ENCODE data around the gene LRRC47. TPM values are rescaled to one million over a fixed set of nuclear protein-coding genes. Genes with fewer than 3 reads are reported as not detected.

The LRRC47 gene
- total and polyA plus RNA-seq, 2 of the 13 experiments (the other 11 are each of a cell fraction or from before 2014, with no cell fraction given): 18.3 to 52.5 TPM

DNA sequence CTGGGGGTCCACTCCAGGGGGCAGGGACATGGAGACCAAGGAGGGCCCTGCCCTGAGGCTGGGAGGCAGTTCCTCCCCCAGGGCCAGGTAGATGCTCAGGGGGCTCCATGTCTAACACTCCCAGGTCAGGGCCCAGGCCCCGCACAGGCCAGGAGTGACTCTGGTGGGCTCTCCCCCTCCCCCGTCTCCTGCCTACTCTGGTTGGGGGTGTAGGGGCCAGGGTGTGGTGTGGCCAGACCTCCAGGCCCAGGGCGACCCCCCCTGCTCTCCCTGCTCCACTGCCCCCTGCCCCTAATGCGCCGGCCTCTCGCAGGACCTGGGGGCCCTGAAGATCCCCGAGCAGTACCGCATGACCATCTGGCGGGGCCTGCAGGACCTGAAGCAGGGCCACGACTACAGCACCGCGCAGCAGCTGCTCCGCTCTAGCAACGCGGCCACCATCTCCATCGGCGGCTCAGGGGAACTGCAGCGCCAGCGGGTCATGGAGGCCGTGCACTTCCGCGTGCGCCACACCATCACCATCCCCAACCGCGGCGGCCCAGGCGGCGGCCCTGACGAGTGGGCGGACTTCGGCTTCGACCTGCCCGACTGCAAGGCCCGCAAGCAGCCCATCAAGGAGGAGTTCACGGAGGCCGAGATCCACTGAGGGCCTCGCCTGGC lies 63.7 kb downstream of the LRRC47 start (continued):
- TF ChIP-seq, protein P1, sequence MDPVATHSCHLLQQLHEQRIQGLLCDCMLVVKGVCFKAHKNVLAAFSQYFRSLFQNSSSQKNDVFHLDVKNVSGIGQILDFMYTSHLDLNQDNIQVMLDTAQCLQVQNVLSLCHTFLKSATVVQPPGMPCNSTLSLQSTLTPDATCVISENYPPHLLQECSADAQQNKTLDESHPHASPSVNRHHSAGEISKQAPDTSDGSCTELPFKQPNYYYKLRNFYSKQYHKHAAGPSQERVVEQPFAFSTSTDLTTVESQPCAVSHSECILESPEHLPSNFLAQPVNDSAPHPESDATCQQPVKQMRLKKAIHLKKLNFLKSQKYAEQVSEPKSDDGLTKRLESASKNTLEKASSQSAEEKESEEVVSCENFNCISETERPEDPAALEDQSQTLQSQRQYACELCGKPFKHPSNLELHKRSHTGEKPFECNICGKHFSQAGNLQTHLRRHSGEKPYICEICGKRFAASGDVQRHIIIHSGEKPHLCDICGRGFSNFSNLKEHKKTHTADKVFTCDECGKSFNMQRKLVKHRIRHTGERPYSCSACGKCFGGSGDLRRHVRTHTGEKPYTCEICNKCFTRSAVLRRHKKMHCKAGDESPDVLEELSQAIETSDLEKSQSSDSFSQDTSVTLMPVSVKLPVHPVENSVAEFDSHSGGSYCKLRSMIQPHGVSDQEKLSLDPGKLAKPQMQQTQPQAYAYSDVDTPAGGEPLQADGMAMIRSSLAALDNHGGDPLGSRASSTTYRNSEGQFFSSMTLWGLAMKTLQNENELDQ (CRISPR knock-in tag; IDR thresholded peaks at IDR 0.05; ENCODE audit: borderline replicate concordance): no peak
- TF ChIP-seq, protein P2, sequence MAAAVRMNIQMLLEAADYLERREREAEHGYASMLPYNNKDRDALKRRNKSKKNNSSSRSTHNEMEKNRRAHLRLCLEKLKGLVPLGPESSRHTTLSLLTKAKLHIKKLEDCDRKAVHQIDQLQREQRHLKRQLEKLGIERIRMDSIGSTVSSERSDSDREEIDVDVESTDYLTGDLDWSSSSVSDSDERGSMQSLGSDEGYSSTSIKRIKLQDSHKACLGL (CRISPR knock-in tag; IDR thresholded peaks at IDR 0.05): 0 out of 2 replicates have a peak, but pooled peaks have one; percentile 31
- no peak for TF ChIP-seq GLI4 (CRISPR knock-in tag; IDR thresholded peaks at IDR 0.05; ENCODE audit: borderline replicate concordance)
- TF ChIP-seq HNRNPUL1 (IDR thresholded peaks at IDR 0.05; ENCODE audit: low read depth, low read length): no peak
- TF ChIP-seq ZNF768 (CRISPR knock-in tag; IDR thresholded peaks at IDR 0.05): peak; percentile 9; the same call in 1 of the 2 replicates
- TF ChIP-seq ZNF788 (CRISPR knock-in tag; IDR thresholded peaks at IDR 0.05; ENCODE audit: borderline replicate concordance): peak; percentile 38; the same call in 1 of the 2 replicates
- no peak for TF ChIP-seq NFIB (CRISPR knock-in tag; IDR thresholded peaks at IDR 0.05; ENCODE audit: borderline replicate concordance)
- TF ChIP-seq, protein P3, sequence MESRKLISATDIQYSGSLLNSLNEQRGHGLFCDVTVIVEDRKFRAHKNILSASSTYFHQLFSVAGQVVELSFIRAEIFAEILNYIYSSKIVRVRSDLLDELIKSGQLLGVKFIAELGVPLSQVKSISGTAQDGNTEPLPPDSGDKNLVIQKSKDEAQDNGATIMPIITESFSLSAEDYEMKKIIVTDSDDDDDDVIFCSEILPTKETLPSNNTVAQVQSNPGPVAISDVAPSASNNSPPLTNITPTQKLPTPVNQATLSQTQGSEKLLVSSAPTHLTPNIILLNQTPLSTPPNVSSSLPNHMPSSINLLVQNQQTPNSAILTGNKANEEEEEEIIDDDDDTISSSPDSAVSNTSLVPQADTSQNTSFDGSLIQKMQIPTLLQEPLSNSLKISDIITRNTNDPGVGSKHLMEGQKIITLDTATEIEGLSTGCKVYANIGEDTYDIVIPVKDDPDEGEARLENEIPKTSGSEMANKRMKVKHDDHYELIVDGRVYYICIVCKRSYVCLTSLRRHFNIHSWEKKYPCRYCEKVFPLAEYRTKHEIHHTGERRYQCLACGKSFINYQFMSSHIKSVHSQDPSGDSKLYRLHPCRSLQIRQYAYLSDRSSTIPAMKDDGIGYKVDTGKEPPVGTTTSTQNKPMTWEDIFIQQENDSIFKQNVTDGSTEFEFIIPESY (CRISPR knock-in tag; IDR thresholded peaks at IDR 0.05): peak; percentile 62
- TF ChIP-seq ZEB1 (IDR thresholded peaks at IDR 0.05; ENCODE audit: insufficient replicate concordance, low read depth): no peak
- TF ChIP-seq NKX3-1 (CRISPR knock-in tag; IDR thresholded peaks at IDR 0.05): no peak
- peak in 1 of 2 experiments; percentile 18; a peak in 1 of 4 replicates for TF ChIP-seq POLR2A (IDR thresholded peaks at IDR 0.05; ENCODE audit: insufficient read depth in 1 of 2, low read depth in 2 of 2, low read length in 2 of 2)
- TF ChIP-seq, protein P4, sequence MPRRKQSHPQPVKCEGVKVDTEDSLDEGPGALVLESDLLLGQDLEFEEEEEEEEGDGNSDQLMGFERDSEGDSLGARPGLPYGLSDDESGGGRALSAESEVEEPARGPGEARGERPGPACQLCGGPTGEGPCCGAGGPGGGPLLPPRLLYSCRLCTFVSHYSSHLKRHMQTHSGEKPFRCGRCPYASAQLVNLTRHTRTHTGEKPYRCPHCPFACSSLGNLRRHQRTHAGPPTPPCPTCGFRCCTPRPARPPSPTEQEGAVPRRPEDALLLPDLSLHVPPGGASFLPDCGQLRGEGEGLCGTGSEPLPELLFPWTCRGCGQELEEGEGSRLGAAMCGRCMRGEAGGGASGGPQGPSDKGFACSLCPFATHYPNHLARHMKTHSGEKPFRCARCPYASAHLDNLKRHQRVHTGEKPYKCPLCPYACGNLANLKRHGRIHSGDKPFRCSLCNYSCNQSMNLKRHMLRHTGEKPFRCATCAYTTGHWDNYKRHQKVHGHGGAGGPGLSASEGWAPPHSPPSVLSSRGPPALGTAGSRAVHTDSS (CRISPR knock-in tag; conservative IDR thresholded peaks at IDR 0.05): no peak
- peak; percentile 65 for TF ChIP-seq AGO2 (optimal IDR thresholded peaks at IDR 0.05; ENCODE audit: low read depth, low read length)
- 0 out of 2 replicates have a peak, but pooled peaks have one; percentile 49 for TF ChIP-seq NCOA1 (CRISPR knock-in tag; IDR thresholded peaks at IDR 0.05)
- peak; percentile 6 for TF ChIP-seq ZNF781 (CRISPR knock-in tag; IDR thresholded peaks at IDR 0.05; ENCODE audit: borderline replicate concordance, not compliant biosample characterization)
